Measurements from ENCODE around the gene TIMM10B. TPM values are rescaled to one million over a fixed set of nuclear protein-coding genes. Genes with fewer than 3 reads are reported as not detected.

Gene TIMM10B
- total and polyA plus RNA-seq, 2 of the 13 experiments (the other 11 are each of a cell fraction or from before 2014, with no cell fraction given), result 34.9 to 39.5 TPM

GRCh38 chr11:6481012-6481923 is at the start of gene TIMM10B, which contains the start of gene ARFIP2 (continued):
- TF ChIP-seq SKI (IDR thresholded peaks at IDR 0.05; ENCODE audit: partially characterized antibody) (peak; percentile 38), ZNF30 (CRISPR knock-in tag; IDR thresholded peaks at IDR 0.05) (no peak), ZNF674 (CRISPR knock-in tag; IDR thresholded peaks at IDR 0.05; ENCODE audit: low read depth) (0 out of 2 replicates have a peak, but pooled peaks have one; percentile 26), HNF4G (IDR thresholded peaks at IDR 0.05; ENCODE audit: borderline replicate concordance, low read depth, low read length) (no peak), HNF4G (CRISPR knock-in tag; IDR thresholded peaks at IDR 0.05; ENCODE audit: borderline replicate concordance, low read depth) (no peak; the same call in 1 of the 2 replicates), HHEX (CRISPR knock-in tag; IDR thresholded peaks at IDR 0.05) (no peak), ZBTB8A (CRISPR knock-in tag; IDR thresholded peaks at IDR 0.05; ENCODE audit: borderline replicate concordance, low read depth) (no peak), ZSCAN31 (CRISPR knock-in tag; IDR thresholded peaks at IDR 0.05; ENCODE audit: low read depth) (peak; percentile 76), HBP1 (CRISPR knock-in tag; IDR thresholded peaks at IDR 0.05; ENCODE audit: low read depth) (peak; percentile 35; the same call in 1 of the 2 replicates), PLRG1 (conservative IDR thresholded peaks at IDR 0.05) (no peak), CREM (IDR thresholded peaks at IDR 0.05) (peak; percentile 99), CREM (CRISPR knock-in tag; IDR thresholded peaks at IDR 0.05) (peak; percentile 84), GFI1 (CRISPR knock-in tag; IDR thresholded peaks at IDR 0.05; ENCODE audit: borderline replicate concordance) (0 out of 2 replicates have a peak, but pooled peaks have one; percentile 17), ZBTB20 (CRISPR knock-in tag; IDR thresholded peaks at IDR 0.05; ENCODE audit: borderline replicate concordance, low read depth) (peak; percentile 63; the same call in 1 of the 2 replicates), LRRFIP1 (CRISPR knock-in tag; conservative IDR thresholded peaks at IDR 0.05) (no peak), HCFC1 (IDR thresholded peaks at IDR 0.05; ENCODE audit: low read depth, low read length) (peak; percentile 74), TCF12 (IDR thresholded peaks at IDR 0.05) (no peak), TCF12 (CRISPR knock-in tag; IDR thresholded peaks at IDR 0.05) (no peak), SALL2 (CRISPR knock-in tag; IDR thresholded peaks at IDR 0.05) (peak; percentile 92), NAIF1 (CRISPR knock-in tag; IDR thresholded peaks at IDR 0.05; ENCODE audit: borderline replicate concordance) (peak; percentile 98), ZNF670 (CRISPR knock-in tag; IDR thresholded peaks at IDR 0.05; ENCODE audit: borderline replicate concordance) (no peak), SIX4 (CRISPR knock-in tag; IDR thresholded peaks at IDR 0.05) (peak; percentile 78)
- TF ChIP-seq, protein P1, sequence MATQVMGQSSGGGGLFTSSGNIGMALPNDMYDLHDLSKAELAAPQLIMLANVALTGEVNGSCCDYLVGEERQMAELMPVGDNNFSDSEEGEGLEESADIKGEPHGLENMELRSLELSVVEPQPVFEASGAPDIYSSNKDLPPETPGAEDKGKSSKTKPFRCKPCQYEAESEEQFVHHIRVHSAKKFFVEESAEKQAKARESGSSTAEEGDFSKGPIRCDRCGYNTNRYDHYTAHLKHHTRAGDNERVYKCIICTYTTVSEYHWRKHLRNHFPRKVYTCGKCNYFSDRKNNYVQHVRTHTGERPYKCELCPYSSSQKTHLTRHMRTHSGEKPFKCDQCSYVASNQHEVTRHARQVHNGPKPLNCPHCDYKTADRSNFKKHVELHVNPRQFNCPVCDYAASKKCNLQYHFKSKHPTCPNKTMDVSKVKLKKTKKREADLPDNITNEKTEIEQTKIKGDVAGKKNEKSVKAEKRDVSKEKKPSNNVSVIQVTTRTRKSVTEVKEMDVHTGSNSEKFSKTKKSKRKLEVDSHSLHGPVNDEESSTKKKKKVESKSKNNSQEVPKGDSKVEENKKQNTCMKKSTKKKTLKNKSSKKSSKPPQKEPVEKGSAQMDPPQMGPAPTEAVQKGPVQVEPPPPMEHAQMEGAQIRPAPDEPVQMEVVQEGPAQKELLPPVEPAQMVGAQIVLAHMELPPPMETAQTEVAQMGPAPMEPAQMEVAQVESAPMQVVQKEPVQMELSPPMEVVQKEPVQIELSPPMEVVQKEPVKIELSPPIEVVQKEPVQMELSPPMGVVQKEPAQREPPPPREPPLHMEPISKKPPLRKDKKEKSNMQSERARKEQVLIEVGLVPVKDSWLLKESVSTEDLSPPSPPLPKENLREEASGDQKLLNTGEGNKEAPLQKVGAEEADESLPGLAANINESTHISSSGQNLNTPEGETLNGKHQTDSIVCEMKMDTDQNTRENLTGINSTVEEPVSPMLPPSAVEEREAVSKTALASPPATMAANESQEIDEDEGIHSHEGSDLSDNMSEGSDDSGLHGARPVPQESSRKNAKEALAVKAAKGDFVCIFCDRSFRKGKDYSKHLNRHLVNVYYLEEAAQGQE (IDR thresholded peaks at IDR 0.05; ENCODE audit: borderline replicate concordance in 1 of 2, low read depth in 1 of 2, low read length in 2 of 2), result no peak
